ENCODE data around the gene FIZ1.
A peak's percentile ranks its signal among the peaks of the same experiment; 100 is the strongest.
"Not testable (repeated sequence)": the region's sequence is repeated elsewhere in the genome, so short reads cannot be mapped to it uniquely, and the experiment has no call there.

The FIZ1 gene

GRCh38 chr19:55578761-55579747 lies 20.3 kb downstream of the FIZ1 start:
- Histone ChIP-seq H3K4me3 (replicated peaks; ENCODE audit: insufficient read depth, low read length) (peak overlapping the region; percentile 94; the same call in 1 of the 2 replicates), H3K27me3 (ENCODE audit: insufficient read depth, poor library complexity, severe bottlenecking) (no peaks in the 10 kb centered on the region), H3K27ac (replicated peaks) (no peak overlapping the region)
- no peak for TF ChIP-seq GABPA (IDR thresholded peaks at IDR 0.05; ENCODE audit: low read depth)
- TF ChIP-seq SPI1 (IDR thresholded peaks at IDR 0.05; ENCODE audit: borderline replicate concordance, low read depth) = no peak
- TF ChIP-seq REST (IDR thresholded peaks at IDR 0.05; ENCODE audit: insufficient replicate concordance, low read depth) = no peak
- TF ChIP-seq CTCF (IDR thresholded peaks at IDR 0.05; ENCODE audit: insufficient read depth, low read length) = no peak
- TF ChIP-seq POLR2AphosphoS5 (IDR thresholded peaks at IDR 0.05; ENCODE audit: low read depth) = no peak
- DNase-seq (ENCODE audit: low read depth in 1 of 2, low spot score in 1 of 2) = no peak

GRCh38 chr19:55578031-55578760 lies 21.1 kb downstream of the FIZ1 start:
- no peak for TF ChIP-seq POLR2AphosphoS5 (IDR thresholded peaks at IDR 0.05; ENCODE audit: low read depth)
- TF ChIP-seq GABPA (IDR thresholded peaks at IDR 0.05; ENCODE audit: low read depth) = no peak
- no peak for TF ChIP-seq CTCF (IDR thresholded peaks at IDR 0.05; ENCODE audit: insufficient read depth, low read length)
- no peak for TF ChIP-seq REST (IDR thresholded peaks at IDR 0.05; ENCODE audit: insufficient replicate concordance, low read depth)
- no peak for TF ChIP-seq SPI1 (IDR thresholded peaks at IDR 0.05; ENCODE audit: borderline replicate concordance, low read depth)
- Histone ChIP-seq H3K4me3 (replicated peaks; ENCODE audit: insufficient read depth, low read length) (no peak overlapping the region), H3K27ac (replicated peaks) (no peak overlapping the region), H3K27me3 (ENCODE audit: insufficient read depth, poor library complexity, severe bottlenecking) (no peaks in the 10 kb centered on the region)
- no peak for DNase-seq (ENCODE audit: low read depth in 1 of 2, low spot score in 1 of 2)

GRCh38 chr19:55576746-55577145 lies 22.6 kb downstream of the FIZ1 start:
- Histone ChIP-seq H3K27me3 (ENCODE audit: insufficient read depth, poor library complexity, severe bottlenecking) (no peaks in the 10 kb centered on the region), H3K4me3 (replicated peaks; ENCODE audit: insufficient read depth, low read length) (no peak overlapping the region), H3K27ac (replicated peaks) (no peak overlapping the region)
- TF ChIP-seq CTCF (IDR thresholded peaks at IDR 0.05; ENCODE audit: insufficient read depth, low read length) (no peak), POLR2AphosphoS5 (IDR thresholded peaks at IDR 0.05; ENCODE audit: low read depth) (no peak), GABPA (IDR thresholded peaks at IDR 0.05; ENCODE audit: low read depth) (no peak), SPI1 (IDR thresholded peaks at IDR 0.05; ENCODE audit: borderline replicate concordance, low read depth) (no peak), REST (IDR thresholded peaks at IDR 0.05; ENCODE audit: insufficient replicate concordance, low read depth) (no peak)
- DNase-seq (ENCODE audit: low read depth in 1 of 2, low spot score in 1 of 2) = no peak

GRCh38 chr19:55573929-55574328 lies 25.4 kb downstream of the FIZ1 start:
- H3K4me3 ChIP-seq (replicated peaks; ENCODE audit: insufficient read depth, low read length); H3K27me3 ChIP-seq (ENCODE audit: insufficient read depth, poor library complexity, severe bottlenecking); H3K27ac ChIP-seq (replicated peaks); DNase-seq (ENCODE audit: low read depth in 1 of 2, low spot score in 1 of 2): not testable (repeated sequence)

GRCh38 chr19:55569477-55569876 lies 29.8 kb downstream of the FIZ1 start:
- not testable (repeated sequence) for H3K4me3 ChIP-seq (replicated peaks; ENCODE audit: insufficient read depth, low read length); H3K27ac ChIP-seq (replicated peaks); H3K27me3 ChIP-seq (ENCODE audit: insufficient read depth, poor library complexity, severe bottlenecking); DNase-seq (ENCODE audit: low read depth in 1 of 2, low spot score in 1 of 2)
